HepG2 (cell line): Measurements from ENCODE around the gene VAC14. TPM values are rescaled to one million over a fixed set of nuclear protein-coding genes. Genes with fewer than 3 reads are reported as not detected.

Source experiments
- CENPX ChIP-seq: sonication (generic); formaldehyde crosslinking; IDR thresholded peaks from 2 replicates; pipeline ENCODE4 v1.9.0; 2021; ENCODE audit warnings: mild to moderate bottlenecking, missing genetic modification reagents, moderate library complexity
- GPBP1L1 ChIP-seq: sonication (generic); formaldehyde crosslinking; IDR thresholded peaks from 2 replicates; pipeline ENCODE4 v1.5.0; 2020; ENCODE audit warnings: mild to moderate bottlenecking, missing genetic modification reagents
- KAT8 ChIP-seq: IDR thresholded peaks from 2 replicates; pipeline ENCODE4 v1.6.1; 2016; ENCODE audit warnings: missing genetic modification reagents, missing compliant biosample characterization
- KIAA2018 ChIP-seq: sonication (generic); formaldehyde crosslinking; IDR thresholded peaks from 2 replicates; pipeline ENCODE4 v1.5.0; 2020; ENCODE audit warnings: mild to moderate bottlenecking, missing genetic modification reagents, borderline replicate concordance
- MYC ChIP-seq: sonication (generic); formaldehyde crosslinking; IDR thresholded peaks from 2 replicates; pipeline ENCODE4 v1.9.0; 2021; ENCODE audit warnings: missing genetic modification reagents, borderline replicate concordance
- NFRKB ChIP-seq: fragments of 450-650 bp; IDR thresholded peaks from 2 replicates; pipeline ENCODE4 v1.6.1; 2017
- ZNF350 ChIP-seq: sonication (generic); formaldehyde crosslinking; IDR thresholded peaks from 2 replicates; pipeline ENCODE4 v1.4.0; 2020; ENCODE audit warnings: mild to moderate bottlenecking, low read depth, missing genetic modification reagents, borderline replicate concordance
- ZNF407 ChIP-seq: sonication (generic); formaldehyde crosslinking; IDR thresholded peaks from one replicate; pipeline ENCODE4 v1.5.1; 2020; ENCODE audit warnings: mild to moderate bottlenecking, missing genetic modification reagents; ENCODE audit errors: not compliant biosample characterization
- ZNF441 ChIP-seq: sonication (generic); formaldehyde crosslinking; IDR thresholded peaks from 2 replicates; pipeline ENCODE4 v1.7.0; 2021; ENCODE audit warnings: missing genetic modification reagents, borderline replicate concordance
- ZNF615 ChIP-seq: sonication (generic); formaldehyde crosslinking; IDR thresholded peaks from 2 replicates; pipeline ENCODE4 v1.5.0; 2020; ENCODE audit warnings: mild to moderate bottlenecking, missing genetic modification reagents, borderline replicate concordance
- polyA plus RNA-seq, 8 experiments: library from polyadenylated mRNA; depleted of rRNA in 3 of 8; stranded (reverse) in 7 of 8; unstranded in 1 of 8; fragments of >200 nt; fragmentation: Illumina TruSeq in 4 of 8; extraction: Trizol in 4 of 8; gene quantifications; 2 replicates each; pipeline versions ENCODE4 v1.2.1 to v1.2.3, GENCODE V29; 2011 to 2016; ENCODE audit warnings: low read depth in 4 of 8, missing spikeins in 1 of 8, mixed read lengths in 1 of 8; ENCODE audit not compliant: insufficient read depth in 1 of 8
- total RNA-seq, 5 experiments: library from RNA; depleted of rRNA; stranded (reverse); fragments of >200 nt; fragmentation: Illumina TruSeq; extraction: Trizol; gene quantifications; 2 replicates each; pipeline ENCODE4 v1.2.3, GENCODE V29; 2016; ENCODE audit warnings: low read depth in 1 of 5

VAC14 gene
- total and polyA plus RNA-seq, 2 of the 13 experiments (the other 11 are each of a cell fraction or from before 2014, with no cell fraction given): 23.5 to 24.6 TPM

- TF ChIP-seq ZNF350 (CRISPR knock-in tag) (no peak), KAT8 (CRISPR knock-in tag) (no peak), GPBP1L1 (CRISPR knock-in tag) (no peak), ZNF615 (peak; percentile 78; the same call in 1 of the 2 replicates), NFRKB (no peak), CENPX (no peak), ZNF441 (CRISPR knock-in tag) (no peak), KIAA2018 (CRISPR knock-in tag) (no peak), MYC (CRISPR knock-in tag) (peak; percentile 97), ZNF407 (no peak)
Observed at GRCh38 chr16:70746040-70746707, 54.8 kb downstream of the VAC14 start (continued).
